Colonic mucosa (tissue), 4 donors: ENCODE results near the gene SRSF10. TPM values are rescaled to one million over a fixed set of nuclear protein-coding genes. Genes with fewer than 3 reads are reported as not detected.
"Not testable (repeated sequence)": the region's sequence is repeated elsewhere in the genome, so short reads cannot be mapped to it uniquely, and the experiment has no call there.

ENCODE experiments used
- DNase-seq: peaks from one replicate; pipeline ENCODE4 v3.0.0-alpha.2; 2020
- H3K27ac ChIP-seq: fragments of 200-600 bp; one replicate; pipeline ENCODE4 v1.8.0; 2021
- H3K27me3 ChIP-seq: fragments of 200-600 bp; one replicate; pipeline ENCODE4 v1.8.0; 2021
- H3K36me3 ChIP-seq: fragments of 200-600 bp; one replicate; pipeline ENCODE4 v1.8.0; 2021
- H3K4me1 ChIP-seq: fragments of 200-600 bp; one replicate; pipeline ENCODE4 v1.8.0; 2021; ENCODE audit warnings: mild to moderate bottlenecking
- H3K4me3 ChIP-seq: fragments of 200-600 bp; one replicate; pipeline ENCODE4 v1.8.0; 2021
- H3K9ac ChIP-seq, 2 donors: one replicate each; pipeline ENCODE4 v1.7.0; 2013; ENCODE audit warnings: control low read depth in 2 of 2, low read depth in 2 of 2, low read length in 2 of 2
- H3K9me3 ChIP-seq: fragments of 200-600 bp; one replicate; pipeline ENCODE4 v1.8.0; 2021
- intact Hi-C: fragments of 100-400 bp; cut with DNase I; formaldehyde crosslinking; loops from one replicate; pipeline ENCODE4 v1.14.1; 2022
- total RNA-seq, 2 donors: library from RNA; stranded (reverse); fragmentation: NEBNext Ultra II Directional in 1 of 2; extraction: Animal tissue kit (Norgen Biotek cat#: 25700) in 1 of 2; gene quantifications; one replicate each; pipeline ENCODE4 v1.2.1, GENCODE V29; 2021
- TF ChIP-seq, protein P1 (sequence below): fragments of 200-600 bp; IDR thresholded peaks from one replicate; pipeline ENCODE4 v1.8.0; 2022; ENCODE audit warnings: antibody characterized with exemption, mild to moderate bottlenecking
- donor health status: healthy.
- donor health status: DM: no; HTN: no; CAD: no.
- donor health status: DM: no; HTN: no; CAD: no.

Gene SRSF10
- total RNA-seq, 2 donors from 2014 or later: 76.8 to 115 TPM

GRCh38 chr1:24020470-24020869, 40.3 kb upstream of the SRSF10 start:
- no peaks in the 10 kb centered on the region for H3K36me3 ChIP-seq
- intact Hi-C loops: no loop called here
- no peak overlapping the region for H3K9ac ChIP-seq
- H3K4me1 ChIP-seq: peaks cover 10% of the 10 kb centered on the region
- H3K27ac ChIP-seq: no peak overlapping the region
- DNase-seq: no peak
- TF ChIP-seq, protein P1, sequence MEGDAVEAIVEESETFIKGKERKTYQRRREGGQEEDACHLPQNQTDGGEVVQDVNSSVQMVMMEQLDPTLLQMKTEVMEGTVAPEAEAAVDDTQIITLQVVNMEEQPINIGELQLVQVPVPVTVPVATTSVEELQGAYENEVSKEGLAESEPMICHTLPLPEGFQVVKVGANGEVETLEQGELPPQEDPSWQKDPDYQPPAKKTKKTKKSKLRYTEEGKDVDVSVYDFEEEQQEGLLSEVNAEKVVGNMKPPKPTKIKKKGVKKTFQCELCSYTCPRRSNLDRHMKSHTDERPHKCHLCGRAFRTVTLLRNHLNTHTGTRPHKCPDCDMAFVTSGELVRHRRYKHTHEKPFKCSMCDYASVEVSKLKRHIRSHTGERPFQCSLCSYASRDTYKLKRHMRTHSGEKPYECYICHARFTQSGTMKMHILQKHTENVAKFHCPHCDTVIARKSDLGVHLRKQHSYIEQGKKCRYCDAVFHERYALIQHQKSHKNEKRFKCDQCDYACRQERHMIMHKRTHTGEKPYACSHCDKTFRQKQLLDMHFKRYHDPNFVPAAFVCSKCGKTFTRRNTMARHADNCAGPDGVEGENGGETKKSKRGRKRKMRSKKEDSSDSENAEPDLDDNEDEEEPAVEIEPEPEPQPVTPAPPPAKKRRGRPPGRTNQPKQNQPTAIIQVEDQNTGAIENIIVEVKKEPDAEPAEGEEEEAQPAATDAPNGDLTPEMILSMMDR: no peak
- H3K9me3 ChIP-seq: no peaks in the 10 kb centered on the region
- no peaks in the 10 kb centered on the region for H3K27me3 ChIP-seq
- H3K4me3 ChIP-seq: no peak overlapping the region

DNA sequence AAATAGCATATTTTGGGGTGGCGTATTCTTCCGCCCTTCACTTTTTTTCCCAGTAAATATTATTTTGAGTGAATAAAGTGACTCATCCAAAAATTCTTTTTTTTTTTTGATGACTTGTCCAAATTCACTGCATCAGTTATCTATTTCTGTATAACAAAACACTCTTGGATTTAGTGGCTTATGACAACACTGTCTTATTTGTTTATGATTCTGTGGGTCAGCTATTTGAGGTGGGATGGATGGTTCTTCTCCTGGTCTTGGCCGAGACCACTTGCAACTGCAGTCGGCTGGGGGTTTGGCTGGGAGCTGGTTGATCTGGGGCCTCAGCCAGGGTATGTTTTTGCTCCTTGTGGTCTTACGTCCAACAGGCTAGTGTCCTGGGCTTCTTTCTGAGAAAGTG, 39.9 kb upstream of the SRSF10 start:
- DNase-seq: no peak

DNA sequence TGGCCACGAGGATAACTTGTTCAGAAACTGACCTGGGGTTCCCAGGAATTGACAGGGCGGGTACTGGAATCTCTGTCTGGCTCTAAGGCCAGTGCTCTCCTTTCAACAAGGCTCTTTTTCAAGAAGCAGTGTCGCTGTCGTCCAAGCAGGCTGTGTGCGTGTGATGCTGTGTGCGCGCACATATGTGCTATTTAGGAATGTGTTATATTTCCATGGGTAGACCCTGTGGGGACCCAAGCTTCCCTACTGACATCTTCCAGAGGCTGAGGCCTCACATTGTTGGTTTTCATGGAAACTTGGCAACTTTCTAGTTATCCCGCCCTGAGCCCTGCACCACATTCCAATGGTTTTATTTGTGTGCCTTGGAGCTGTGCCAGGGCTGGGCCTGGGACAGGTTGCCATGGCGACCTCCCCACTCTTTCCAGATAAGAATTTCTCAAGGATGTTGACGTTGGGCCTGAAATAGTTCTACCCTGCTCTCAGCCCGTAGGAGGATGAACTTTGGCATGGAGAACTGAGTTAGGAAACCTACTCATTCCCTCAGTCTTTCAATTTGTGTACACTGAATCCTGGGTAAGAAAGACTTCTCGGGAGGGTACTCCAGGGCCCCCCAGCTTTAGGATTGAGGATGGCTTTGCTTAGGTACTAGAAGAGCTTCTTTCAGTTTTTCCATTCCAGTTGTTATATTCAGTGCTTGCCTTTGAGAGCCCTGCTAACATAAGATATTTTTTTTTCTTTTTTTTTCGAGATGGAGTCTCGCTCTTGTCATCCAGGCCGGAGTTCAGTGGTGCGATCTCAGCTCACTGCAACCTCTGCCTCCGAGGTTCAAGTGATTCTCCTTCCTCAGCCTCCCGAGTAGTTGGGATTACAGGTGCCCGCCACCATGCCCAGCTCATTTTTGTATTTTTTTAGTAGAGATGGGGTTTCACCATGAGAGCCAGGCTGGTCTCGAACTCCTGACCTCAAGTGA, 38.8 kb upstream of the SRSF10 start:
- TF ChIP-seq, protein P1: no peak
- intact Hi-C loops: no loop called here
- DNase-seq: peak; percentile 98
- Histone ChIP-seq H3K27me3 (no peaks in the 10 kb centered on the region), H3K4me3 (no peak overlapping the region), H3K27ac (peak overlapping the region; percentile 72), H3K9me3 (no peaks in the 10 kb centered on the region), H3K4me1 (peaks cover 10% of the 10 kb centered on the region), H3K9ac (peak overlapping the region in 1 of 2 donors; percentile 85), H3K36me3 (no peaks in the 10 kb centered on the region)

More for the DNA sequence above, 39.9 kb upstream of the SRSF10 start:
- no peak overlapping the region for H3K4me3 ChIP-seq
- H3K4me1 ChIP-seq: peaks cover 10% of the 10 kb centered on the region
- no peak overlapping the region for H3K9ac ChIP-seq
- TF ChIP-seq, protein P1: no peak
- intact Hi-C loops: no loop called here
- no peaks in the 10 kb centered on the region for H3K36me3 ChIP-seq
- H3K9me3 ChIP-seq: no peaks in the 10 kb centered on the region
- H3K27me3 ChIP-seq: no peaks in the 10 kb centered on the region
- H3K27ac ChIP-seq: no peak overlapping the region

DNA sequence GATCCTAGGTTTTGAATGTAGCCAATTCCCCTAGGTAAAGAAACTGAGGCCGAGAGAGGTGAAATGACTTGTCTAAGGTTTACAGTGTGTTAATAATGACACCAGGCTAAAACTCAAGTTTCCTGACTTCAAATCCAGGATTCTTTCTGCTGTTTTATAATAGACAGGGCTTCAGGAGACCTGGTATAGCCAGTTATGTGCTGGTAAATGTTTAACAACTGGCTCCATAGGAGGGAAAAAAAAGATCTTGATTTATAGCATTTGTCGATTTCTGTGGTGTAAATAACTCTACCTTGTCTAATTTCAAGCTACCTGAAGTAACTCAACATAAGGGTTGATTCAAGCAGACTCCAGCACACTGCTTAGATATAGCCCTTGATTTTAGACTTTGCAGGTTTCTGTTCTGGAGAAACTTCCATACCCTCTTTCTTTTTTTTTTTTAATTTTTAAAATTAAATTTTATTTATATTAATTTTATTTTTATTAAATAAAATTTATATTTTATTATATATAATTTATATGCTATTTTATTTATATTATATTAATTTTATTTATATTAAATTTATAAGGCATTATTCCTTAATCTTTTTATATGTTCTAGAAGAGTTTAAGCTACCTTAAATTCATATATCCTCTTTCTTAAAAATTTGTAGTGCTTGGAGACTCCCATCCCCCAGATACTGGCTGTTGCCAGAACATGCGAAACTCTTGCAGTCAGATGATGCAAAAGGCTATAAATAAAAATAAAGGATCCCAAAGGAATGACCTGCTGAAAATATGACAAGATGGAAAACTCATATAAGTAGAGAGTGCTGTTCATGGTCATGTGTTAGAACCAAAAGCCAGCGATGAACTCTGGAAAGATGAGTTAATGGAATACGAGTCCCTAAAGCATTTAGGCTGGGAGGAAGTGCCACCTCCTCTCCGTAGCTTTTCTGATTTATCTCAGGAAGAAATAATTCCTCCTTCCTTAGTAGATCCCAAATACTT, 35.4 kb upstream of the SRSF10 start:
- DNase-seq: no peak
- Histone ChIP-seq H3K27ac (peak overlapping the region; percentile 54), H3K36me3 (no peaks in the 10 kb centered on the region), H3K4me3 (no peak overlapping the region), H3K4me1 (peaks cover 10% of the 10 kb centered on the region), H3K27me3 (no peaks in the 10 kb centered on the region), H3K9ac (peak overlapping the region in 1 of 2 donors; percentile 46), H3K9me3 (no peaks in the 10 kb centered on the region)
- TF ChIP-seq, protein P1: no peak
- intact Hi-C loops: no loop called here

DNA sequence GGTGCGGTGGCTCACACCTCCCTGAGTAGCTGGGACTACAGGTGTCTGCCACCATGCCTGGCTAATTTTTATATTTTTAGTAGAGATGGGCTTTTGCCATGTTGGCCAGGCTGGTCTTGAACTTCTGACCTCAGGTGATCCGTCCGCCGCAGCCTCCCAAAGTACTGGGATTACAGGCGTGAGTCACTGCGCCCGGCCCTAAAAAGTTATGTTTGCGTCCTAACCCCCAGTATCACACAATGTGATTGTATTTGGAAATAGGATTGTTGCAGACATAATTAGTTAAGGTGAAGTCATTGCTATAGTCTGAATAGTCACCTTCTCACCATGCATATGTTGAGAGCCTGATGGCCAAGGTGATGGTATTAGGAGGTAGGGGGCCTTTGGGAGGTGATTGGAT, 32.8 kb upstream of the SRSF10 start:
- H3K27ac ChIP-seq, H3K9ac ChIP-seq, H3K27me3 ChIP-seq, H3K4me3 ChIP-seq, H3K4me1 ChIP-seq, H3K36me3 ChIP-seq, H3K9me3 ChIP-seq, intact Hi-C loops, DNase-seq: not testable (repeated sequence)
